HFFc6 (cell line): ENCODE data around the gene FAM131B. TPM values are rescaled to one million over a fixed set of nuclear protein-coding genes. Genes with fewer than 3 reads are reported as not detected.
A peak's percentile ranks its signal among the peaks of the same experiment; 100 is the strongest.

Experiments
- DNase-seq: peaks from one replicate; pipeline ENCODE4 v3.0.0-alpha.2; 2018
- H3K27ac Mint-ChIP-seq: 2 replicates; pipeline ENCODE4 v1.8.0; 2020; ENCODE audit warnings: mild to moderate bottlenecking, mixed read lengths
- H3K27me3 Mint-ChIP-seq: 2 replicates; pipeline ENCODE4 v1.8.0; 2021; ENCODE audit warnings: mild to moderate bottlenecking, moderate library complexity, mixed read lengths; ENCODE audit not compliant: insufficient read depth
- H3K36me3 Mint-ChIP-seq: 2 replicates; pipeline ENCODE4 v1.8.0; 2021; ENCODE audit warnings: low read depth, mixed read lengths
- H3K4me1 Mint-ChIP-seq: 2 replicates; pipeline ENCODE4 v1.8.0; 2020; ENCODE audit warnings: low read depth, mixed read lengths
- H3K4me3 Mint-ChIP-seq: 2 replicates; pipeline ENCODE4 v1.8.0; 2020; ENCODE audit warnings: mild to moderate bottlenecking, moderate library complexity, mixed read lengths
- H3K9me3 Mint-ChIP-seq: 2 replicates; pipeline ENCODE4 v1.8.0; 2020; ENCODE audit warnings: mild to moderate bottlenecking, mixed read lengths
- total RNA-seq, 6 experiments: library from RNA; stranded (reverse); fragmentation: NEBNext Ultra II Directional; extraction: Animal tissue kit (Norgen Biotek cat#: 25700); gene quantifications; 2 replicates in 1 of 6; 3 replicates in 5 of 6; pipeline ENCODE4 v1.2.3, GENCODE V29; 2021
- TF ChIP-seq, protein P1 (sequence below): fragments of 200-600 bp; sonication (generic); IDR thresholded peaks from 2 replicates; pipeline ENCODE4 v1.5.0; 2021; ENCODE audit warnings: antibody characterized with exemption, mild to moderate bottlenecking

FAM131B gene
- total RNA-seq, 6 experiments from 2014 or later: 0.70 to 1.3 (median 0.98) TPM

DNA sequence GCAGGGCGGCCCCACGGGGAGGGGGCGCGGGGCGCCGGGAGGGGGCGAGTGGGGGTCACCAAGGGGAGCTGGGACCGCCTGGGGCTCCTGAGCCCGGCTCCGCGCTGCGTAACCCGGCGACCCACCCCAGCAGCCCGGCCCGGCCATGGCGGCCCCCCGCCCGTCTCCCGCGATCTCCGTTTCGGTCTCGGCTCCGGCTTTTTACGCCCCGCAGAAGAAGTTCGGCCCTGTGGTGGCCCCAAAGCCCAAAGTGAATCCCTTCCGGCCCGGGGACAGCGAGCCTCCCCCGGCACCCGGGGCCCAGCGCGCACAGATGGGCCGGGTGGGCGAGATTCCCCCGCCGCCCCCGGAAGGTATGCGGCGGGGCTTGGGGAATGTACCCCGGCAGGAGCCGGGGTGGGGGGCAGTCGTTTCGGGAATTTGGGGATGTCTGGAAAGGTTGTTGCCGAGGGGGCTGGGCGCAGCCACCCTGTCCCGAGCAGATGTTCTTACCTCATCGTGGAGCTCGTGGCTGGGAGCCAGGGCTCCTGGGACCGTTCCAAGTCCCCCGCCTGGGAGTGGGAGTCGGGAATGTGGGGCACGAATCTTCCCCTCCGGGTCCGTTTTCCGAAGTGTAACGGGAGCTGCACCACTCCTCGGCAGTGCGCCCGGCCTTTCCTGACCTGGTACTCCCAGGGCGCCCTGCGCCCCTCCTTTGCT lies 19.1 kb upstream of the FAM131B start:
- peaks cover 6% of the 10 kb centered on the region; the same call in 1 of the 2 replicates for H3K9me3 Mint-ChIP-seq
- no peak overlapping the region for H3K4me3 Mint-ChIP-seq
- H3K4me1 Mint-ChIP-seq: peaks cover 23% of the 10 kb centered on the region
- TF ChIP-seq, protein P1, sequence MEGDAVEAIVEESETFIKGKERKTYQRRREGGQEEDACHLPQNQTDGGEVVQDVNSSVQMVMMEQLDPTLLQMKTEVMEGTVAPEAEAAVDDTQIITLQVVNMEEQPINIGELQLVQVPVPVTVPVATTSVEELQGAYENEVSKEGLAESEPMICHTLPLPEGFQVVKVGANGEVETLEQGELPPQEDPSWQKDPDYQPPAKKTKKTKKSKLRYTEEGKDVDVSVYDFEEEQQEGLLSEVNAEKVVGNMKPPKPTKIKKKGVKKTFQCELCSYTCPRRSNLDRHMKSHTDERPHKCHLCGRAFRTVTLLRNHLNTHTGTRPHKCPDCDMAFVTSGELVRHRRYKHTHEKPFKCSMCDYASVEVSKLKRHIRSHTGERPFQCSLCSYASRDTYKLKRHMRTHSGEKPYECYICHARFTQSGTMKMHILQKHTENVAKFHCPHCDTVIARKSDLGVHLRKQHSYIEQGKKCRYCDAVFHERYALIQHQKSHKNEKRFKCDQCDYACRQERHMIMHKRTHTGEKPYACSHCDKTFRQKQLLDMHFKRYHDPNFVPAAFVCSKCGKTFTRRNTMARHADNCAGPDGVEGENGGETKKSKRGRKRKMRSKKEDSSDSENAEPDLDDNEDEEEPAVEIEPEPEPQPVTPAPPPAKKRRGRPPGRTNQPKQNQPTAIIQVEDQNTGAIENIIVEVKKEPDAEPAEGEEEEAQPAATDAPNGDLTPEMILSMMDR: no peak
- H3K36me3 Mint-ChIP-seq: peaks cover 21% of the 10 kb centered on the region
- peak; percentile 71 for DNase-seq
- H3K27me3 Mint-ChIP-seq: no peaks in the 10 kb centered on the region; the same call in 1 of the 2 replicates
- no peak overlapping the region for H3K27ac Mint-ChIP-seq

DNA sequence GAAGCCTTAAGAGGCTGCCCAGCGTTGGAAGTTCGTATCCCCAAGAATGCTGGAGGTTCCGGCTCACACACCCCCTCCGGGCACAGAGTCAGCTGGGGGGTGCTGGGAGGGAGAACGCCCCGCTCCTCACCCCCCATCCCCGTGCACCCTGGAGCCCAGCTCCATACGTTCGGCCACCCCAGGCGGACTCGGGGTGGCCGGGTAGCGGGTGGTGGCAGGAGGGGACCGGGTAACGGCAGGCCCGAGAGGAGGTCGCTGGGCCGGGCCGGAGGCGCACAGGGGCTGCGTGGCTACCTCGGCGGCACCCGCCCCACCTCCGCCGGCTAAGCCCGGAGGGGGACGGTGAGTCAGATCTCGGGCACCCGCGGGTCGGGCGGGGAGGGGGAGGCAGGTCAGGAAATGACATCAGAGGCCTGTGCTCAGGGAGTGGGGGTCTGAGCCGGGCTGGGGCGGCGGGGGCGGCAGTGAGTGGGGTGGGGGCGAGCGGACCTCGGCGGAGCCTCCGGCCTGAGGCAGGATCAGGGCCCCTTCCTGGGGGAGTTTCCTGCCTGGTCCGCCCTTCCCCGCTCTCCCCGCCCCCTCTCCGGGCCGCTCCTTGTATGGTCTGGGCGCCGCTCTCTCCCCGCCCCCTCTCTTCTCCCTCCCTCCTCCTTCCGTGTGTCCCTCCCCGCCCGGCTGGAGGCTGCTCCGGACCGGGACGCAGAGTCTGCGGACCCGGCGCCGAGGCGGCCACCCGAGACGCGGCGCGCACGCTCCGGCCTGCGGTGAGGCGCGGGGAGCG lies 18.3 kb upstream of the FAM131B start, which contains the start of gene ZYX:
ZYX (plus strand) TSS at position 700 of the 781 bp plus-strand sequence. CDS start 227 bp downstream, outside the sequence.
- H3K27me3 Mint-ChIP-seq: no peaks in the 10 kb centered on the region; the same call in 1 of the 2 replicates
- peak; percentile 91 for DNase-seq
- peak within 1 kb of the TSS; percentile 86 for H3K27ac Mint-ChIP-seq
- peaks cover 21% of the 10 kb centered on the region for H3K36me3 Mint-ChIP-seq
- H3K4me1 Mint-ChIP-seq: peaks cover 31% of the 10 kb centered on the region
- TF ChIP-seq, protein P1: no peak
- H3K9me3 Mint-ChIP-seq: peaks cover 6% of the 10 kb centered on the region; the same call in 1 of the 2 replicates
- H3K4me3 Mint-ChIP-seq: peak within 1 kb of the TSS; percentile 89

DNA sequence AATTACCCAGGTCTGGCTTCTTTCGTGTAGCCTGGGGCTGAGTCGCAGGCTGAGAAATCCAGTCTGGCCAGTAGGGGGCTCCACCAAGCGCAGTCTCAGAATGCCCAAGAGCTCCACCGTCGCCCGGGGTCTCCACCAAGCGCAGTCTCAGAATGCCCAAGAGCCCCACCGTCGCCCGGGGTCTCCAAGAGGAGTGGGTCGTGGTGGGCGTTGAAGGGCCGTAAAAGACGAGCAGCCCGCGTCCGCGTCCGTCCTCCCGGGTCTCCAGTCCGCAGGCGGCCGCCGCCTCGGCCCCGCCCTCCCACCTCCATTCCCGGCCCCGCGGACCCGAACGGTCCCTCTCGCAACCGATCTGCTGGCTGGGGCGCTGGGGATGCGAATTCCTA lies 17.7 kb upstream of the FAM131B start:
- TF ChIP-seq, protein P1: peak; percentile 97
- DNase-seq: peak; percentile 68
- Mint-ChIP-seq H3K27me3 (no peaks in the 10 kb centered on the region; the same call in 1 of the 2 replicates), H3K27ac (peak overlapping the region; percentile 86), H3K9me3 (peaks cover 6% of the 10 kb centered on the region; the same call in 1 of the 2 replicates), H3K4me1 (peaks cover 37% of the 10 kb centered on the region), H3K4me3 (peak overlapping the region; percentile 89), H3K36me3 (peaks cover 21% of the 10 kb centered on the region)

DNA sequence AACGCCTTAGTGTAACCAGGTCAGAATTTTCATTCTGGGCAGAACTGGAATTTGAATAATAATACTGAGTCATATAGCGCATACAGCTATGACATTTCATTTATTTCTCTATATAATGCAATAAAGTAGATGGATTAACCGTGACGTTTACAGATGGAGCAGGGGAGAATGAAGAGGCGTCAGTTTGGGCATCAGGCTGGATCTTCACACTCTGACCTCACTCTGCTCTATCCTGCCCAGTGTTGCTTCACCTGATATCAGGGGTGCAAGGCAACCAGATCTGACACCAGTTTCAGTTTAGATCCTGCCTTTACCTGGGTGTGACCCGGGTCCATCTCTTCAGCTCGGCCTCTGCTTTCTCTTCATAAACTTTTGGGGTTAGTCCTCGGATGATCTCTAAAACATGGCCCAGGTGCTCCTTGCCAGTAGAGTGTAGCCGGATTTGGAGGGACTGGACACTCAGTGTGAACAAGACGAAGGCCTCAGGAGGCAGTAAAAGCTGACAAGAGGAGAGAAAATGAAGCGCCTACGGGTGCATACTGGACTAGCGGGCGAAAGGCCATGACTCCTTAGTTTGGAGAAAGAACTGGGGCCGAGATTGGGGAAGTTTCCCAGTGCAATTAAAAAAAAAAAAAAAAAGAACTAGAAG lies 17.2 kb upstream of the FAM131B start:
- peak overlapping the region; percentile 89 for H3K4me3 Mint-ChIP-seq

GRCh38 chr7:143376396-143376795 lies 13.9 kb upstream of the FAM131B start:
- Mint-ChIP-seq H3K36me3 (peaks cover 21% of the 10 kb centered on the region), H3K27ac (no peak overlapping the region), H3K4me3 (no peak overlapping the region), H3K4me1 (peaks cover 55% of the 10 kb centered on the region), H3K9me3 (peaks cover 6% of the 10 kb centered on the region; the same call in 1 of the 2 replicates), H3K27me3 (no peaks in the 10 kb centered on the region; the same call in 1 of the 2 replicates)
- no peak for DNase-seq
- TF ChIP-seq, protein P1: no peak

More for the DNA sequence above, 17.2 kb upstream of the FAM131B start:
- TF ChIP-seq, protein P1: no peak
- Mint-ChIP-seq H3K27me3 (no peaks in the 10 kb centered on the region; the same call in 1 of the 2 replicates), H3K9me3 (peaks cover 6% of the 10 kb centered on the region; the same call in 1 of the 2 replicates), H3K4me1 (peaks cover 42% of the 10 kb centered on the region), H3K27ac (peak overlapping the region; percentile 86), H3K36me3 (peaks cover 21% of the 10 kb centered on the region)
- DNase-seq: no peak
